Thoracic aorta (tissue), 2 donors: ENCODE results near the gene ZNF19. TPM values are rescaled to one million over a fixed set of nuclear protein-coding genes. Genes with fewer than 3 reads are reported as not detected.

Experiments
- ATAC-seq: fragments of 150-250 bp; one replicate; pipeline ENCODE4 v1.8.0; 2017; ENCODE audit warnings: low read depth; ENCODE audit not compliant: insufficient number of reproducible peaks, low FRiP score
- DNase-seq: peaks from one replicate; pipeline ENCODE4 v3.0.0-alpha.2; 2020; ENCODE audit warnings: low spot score
- H3K27ac ChIP-seq, 2 donors: fragments of 200-600 bp; sonication (generic); 1 replicate in 1 of 2; 2 replicates in 1 of 2; pipeline ENCODE4 v1.5.1; 2016; ENCODE audit warnings: mild to moderate bottlenecking in 2 of 2, moderate library complexity in 2 of 2
- H3K27me3 ChIP-seq: fragments of 200-600 bp; sonication (generic); replicated peaks from 2 replicates; pipeline ENCODE4 v1.6.0; 2016; ENCODE audit warnings: mild to moderate bottlenecking; ENCODE audit not compliant: insufficient read depth
- H3K36me3 ChIP-seq: fragments of 200-600 bp; sonication (generic); one replicate; pipeline ENCODE4 v1.5.1; 2016
- H3K4me1 ChIP-seq, 2 donors: fragments of 200-600 bp; sonication (generic); 1 replicate in 1 of 2; 2 replicates in 1 of 2; pipeline versions ENCODE4 v1.5.1 to v1.6.0; 2016; ENCODE audit warnings: low read depth in 2 of 2, mild to moderate bottlenecking in 1 of 2; ENCODE audit not compliant: control insufficient read depth in 1 of 2
- H3K4me3 ChIP-seq: fragments of 200-600 bp; sonication (generic); 2 replicates; pipeline ENCODE4 v1.5.1; 2016; ENCODE audit warnings: mild to moderate bottlenecking
- H3K9me3 ChIP-seq: fragments of 200-600 bp; sonication (generic); 2 replicates; pipeline ENCODE4 v1.5.1; 2016
- total RNA-seq, 2 donors: library from RNA; depleted of rRNA; stranded (reverse); fragments of >200 nt; gene quantifications; one replicate each; pipeline versions ENCODE4 v1.1.0 to v1.2.3, GENCODE V29; 2016
- TF ChIP-seq, protein P1 (sequence below): fragments of 200-600 bp; sonication (generic); IDR thresholded peaks from one replicate; pipeline ENCODE4 v1.5.1; 2019; ENCODE audit warnings: antibody characterized with exemption

Gene ZNF19
- total RNA-seq, 2 donors from 2014 or later = 3.7 to 9.0 TPM

DNA sequence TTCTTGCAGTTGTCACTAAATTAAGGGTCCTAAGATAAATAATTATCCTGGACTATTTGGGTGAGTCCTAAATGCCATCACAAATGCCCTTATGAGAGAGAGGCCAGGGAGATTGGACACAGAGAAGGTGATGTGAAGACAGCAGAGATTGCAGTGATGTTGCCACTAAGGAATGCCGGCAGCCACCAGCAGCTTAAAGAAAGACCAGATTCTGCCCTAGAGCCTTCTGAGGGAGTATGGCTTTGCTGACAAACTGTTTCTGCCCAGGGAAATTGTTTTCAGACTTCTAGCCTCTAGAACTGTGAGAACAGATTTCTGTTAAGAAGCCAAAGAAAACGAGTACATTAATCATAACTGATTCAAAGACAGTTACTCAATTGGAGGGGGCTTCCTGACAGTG lies 17.1 kb downstream of the ZNF19 start:
- peaks cover 6% of the 10 kb centered on the region for H3K36me3 ChIP-seq
- DNase-seq (no peak), ATAC-seq (no peak)
- TF ChIP-seq, protein P1, sequence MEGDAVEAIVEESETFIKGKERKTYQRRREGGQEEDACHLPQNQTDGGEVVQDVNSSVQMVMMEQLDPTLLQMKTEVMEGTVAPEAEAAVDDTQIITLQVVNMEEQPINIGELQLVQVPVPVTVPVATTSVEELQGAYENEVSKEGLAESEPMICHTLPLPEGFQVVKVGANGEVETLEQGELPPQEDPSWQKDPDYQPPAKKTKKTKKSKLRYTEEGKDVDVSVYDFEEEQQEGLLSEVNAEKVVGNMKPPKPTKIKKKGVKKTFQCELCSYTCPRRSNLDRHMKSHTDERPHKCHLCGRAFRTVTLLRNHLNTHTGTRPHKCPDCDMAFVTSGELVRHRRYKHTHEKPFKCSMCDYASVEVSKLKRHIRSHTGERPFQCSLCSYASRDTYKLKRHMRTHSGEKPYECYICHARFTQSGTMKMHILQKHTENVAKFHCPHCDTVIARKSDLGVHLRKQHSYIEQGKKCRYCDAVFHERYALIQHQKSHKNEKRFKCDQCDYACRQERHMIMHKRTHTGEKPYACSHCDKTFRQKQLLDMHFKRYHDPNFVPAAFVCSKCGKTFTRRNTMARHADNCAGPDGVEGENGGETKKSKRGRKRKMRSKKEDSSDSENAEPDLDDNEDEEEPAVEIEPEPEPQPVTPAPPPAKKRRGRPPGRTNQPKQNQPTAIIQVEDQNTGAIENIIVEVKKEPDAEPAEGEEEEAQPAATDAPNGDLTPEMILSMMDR = no peak
- no peaks in the 10 kb centered on the region for H3K27me3 ChIP-seq
- H3K4me1 ChIP-seq = no peaks in the 10 kb centered on the region
- no peak overlapping the region for H3K27ac ChIP-seq
- H3K9me3 ChIP-seq = no peaks in the 10 kb centered on the region
- no peak overlapping the region for H3K4me3 ChIP-seq

DNA sequence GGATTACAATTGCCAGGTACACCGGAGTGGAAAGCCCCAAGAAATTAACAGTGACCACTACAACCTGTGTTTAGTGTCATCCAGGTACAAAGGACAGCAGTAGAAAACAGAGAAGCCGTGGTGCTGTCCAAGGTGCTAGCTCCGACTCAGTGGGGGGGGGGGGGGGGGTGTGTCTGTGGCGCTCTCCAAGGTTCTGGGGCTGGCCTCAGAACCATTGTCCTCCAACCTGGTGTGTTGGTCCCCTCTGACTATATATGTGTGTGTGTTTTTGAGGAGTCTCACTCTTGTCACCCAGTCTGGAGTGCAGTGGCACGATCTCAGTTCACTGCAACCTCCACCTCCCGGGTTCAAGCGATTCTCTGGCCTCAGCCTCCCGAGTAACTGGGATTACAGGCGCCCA lies 21.3 kb downstream of the ZNF19 start:
- no peak for DNase-seq
- Histone ChIP-seq H3K4me3 (no peak overlapping the region), H3K9me3 (no peaks in the 10 kb centered on the region), H3K27me3 (no peaks in the 10 kb centered on the region), H3K27ac (no peak overlapping the region), H3K36me3 (no peaks in the 10 kb centered on the region), H3K4me1 (no peaks in the 10 kb centered on the region)
- TF ChIP-seq, protein P1 = no peak
- ATAC-seq = no peak

DNA sequence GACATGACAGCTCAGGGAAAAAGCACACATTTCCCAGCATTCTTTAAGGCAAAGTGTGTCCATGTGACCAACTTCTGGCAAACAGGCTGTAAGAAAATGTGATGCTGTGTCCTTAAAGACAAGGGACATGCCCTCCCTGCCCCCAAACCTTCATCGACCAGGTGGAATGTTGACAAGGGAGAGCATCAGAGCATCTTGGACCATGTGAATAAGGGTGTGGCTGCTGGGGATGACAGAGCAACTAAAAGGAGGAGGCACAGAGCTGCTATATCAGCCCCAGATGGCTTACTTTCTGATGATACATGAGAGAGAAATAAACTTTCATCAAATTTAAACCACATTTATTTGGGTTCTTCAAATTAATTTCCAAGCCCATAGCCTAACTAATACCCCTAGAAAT lies 24.9 kb downstream of the ZNF19 start:
- Histone ChIP-seq H3K27ac (no peak overlapping the region), H3K36me3 (no peaks in the 10 kb centered on the region), H3K27me3 (no peaks in the 10 kb centered on the region), H3K4me3 (no peak overlapping the region), H3K4me1 (peaks cover 8 to 13% of the 10 kb centered on the region in 2 donors), H3K9me3 (no peaks in the 10 kb centered on the region)
- TF ChIP-seq, protein P1 = no peak
- no peak for DNase-seq
- ATAC-seq = no peak

DNA sequence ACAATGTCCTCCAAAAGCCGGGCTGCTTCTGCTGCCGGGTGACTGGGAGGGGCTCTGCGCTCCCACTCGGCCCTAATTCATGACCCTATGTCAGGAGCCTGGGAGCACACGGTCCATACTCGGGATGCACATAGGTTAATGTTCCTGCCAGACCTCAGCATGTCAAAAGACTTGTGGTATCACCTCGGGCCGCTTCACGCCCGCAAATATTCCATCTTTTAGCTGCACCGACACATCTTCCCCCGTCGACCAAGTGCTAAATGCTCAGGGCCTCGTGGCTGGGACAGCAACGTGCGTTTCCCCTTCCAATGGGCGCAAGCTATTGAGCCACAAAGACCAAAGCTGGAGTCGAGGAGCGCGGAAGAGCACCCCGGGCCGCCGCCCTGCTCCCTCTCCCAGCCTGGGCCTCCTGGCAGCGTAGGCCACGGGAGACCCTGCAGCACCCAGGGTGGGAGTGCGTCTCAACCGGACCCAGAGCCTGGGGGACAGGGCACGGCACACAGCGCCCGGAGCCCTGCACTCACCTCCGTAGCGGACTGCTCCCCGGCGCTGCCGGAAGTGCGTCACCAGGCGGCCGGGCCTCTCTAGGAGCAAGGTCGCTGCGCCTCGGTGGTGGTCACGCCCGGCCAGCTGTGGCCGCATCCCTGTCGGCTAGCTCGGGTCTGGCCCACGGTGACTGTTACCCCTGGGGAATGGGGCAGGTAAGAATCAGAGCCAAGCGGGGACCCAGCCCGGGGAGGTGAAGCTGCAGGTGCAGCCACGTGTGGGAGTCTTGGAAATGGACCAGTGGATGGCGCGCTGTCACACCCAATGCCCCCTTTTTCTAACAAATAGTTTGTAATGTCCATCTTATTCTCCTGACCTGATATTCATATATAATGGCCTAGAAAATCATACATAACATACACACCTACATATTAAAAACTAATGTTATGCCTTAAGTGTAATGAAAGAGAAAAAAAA lies 27.2 kb downstream of the ZNF19 start, which contains the start of gene ZNF23:
Gene ZNF23 (minus strand): TSS at position 562 of the 963 bp plus-strand sequence. CDS start 5,451 bp downstream, outside the sequence.
- Histone ChIP-seq H3K4me3 (peak within 1 kb of the TSS; percentile 98), H3K4me1 (peaks cover 8 to 13% of the 10 kb centered on the region in 2 donors), H3K36me3 (no peaks in the 10 kb centered on the region), H3K9me3 (no peaks in the 10 kb centered on the region), H3K27ac (peak within 1 kb of the TSS; percentile 66 to 80), H3K27me3 (no peaks in the 10 kb centered on the region)
- TF ChIP-seq, protein P1 = no peak
- ATAC-seq = peak; percentile 94
- peak; percentile 49 for DNase-seq

DNA sequence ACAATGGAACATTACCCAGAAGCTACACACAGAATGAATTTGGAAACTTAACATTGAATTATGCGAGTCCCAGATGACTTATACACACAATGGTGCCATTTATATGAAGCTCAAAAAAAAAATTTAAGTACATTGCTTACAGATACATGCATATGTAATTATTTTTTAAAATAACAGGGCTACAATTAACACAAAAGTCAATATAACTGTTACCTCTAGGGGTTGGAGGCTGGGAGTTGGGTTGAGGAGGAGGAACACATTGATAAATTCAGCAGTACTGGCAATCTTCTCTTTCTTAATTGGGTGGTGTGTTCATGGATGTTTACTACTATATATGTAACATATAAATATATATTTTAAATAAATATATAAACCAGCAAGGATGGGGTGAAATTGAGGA lies 28.2 kb downstream of the ZNF19 start:
- Histone ChIP-seq H3K36me3 (peaks cover 4% of the 10 kb centered on the region), H3K27me3 (no peaks in the 10 kb centered on the region), H3K4me1 (peaks cover 8 to 13% of the 10 kb centered on the region in 2 donors), H3K9me3 (no peaks in the 10 kb centered on the region), H3K4me3 (peak overlapping the region; percentile 98), H3K27ac (no peak overlapping the region)
- DNase-seq = no peak
- ATAC-seq = no peak
- TF ChIP-seq, protein P1 = no peak
